HG03196 (cell line): ENCODE measurements around the gene TOMM22.

Experiments
- ATAC-seq: cut with Tn5 transposase; IDR thresholded peaks from one replicate; pipeline ENCODE4 v1.9.1; 2021; ENCODE audit not compliant: unreplicated experiment

TOMM22 gene

DNA sequence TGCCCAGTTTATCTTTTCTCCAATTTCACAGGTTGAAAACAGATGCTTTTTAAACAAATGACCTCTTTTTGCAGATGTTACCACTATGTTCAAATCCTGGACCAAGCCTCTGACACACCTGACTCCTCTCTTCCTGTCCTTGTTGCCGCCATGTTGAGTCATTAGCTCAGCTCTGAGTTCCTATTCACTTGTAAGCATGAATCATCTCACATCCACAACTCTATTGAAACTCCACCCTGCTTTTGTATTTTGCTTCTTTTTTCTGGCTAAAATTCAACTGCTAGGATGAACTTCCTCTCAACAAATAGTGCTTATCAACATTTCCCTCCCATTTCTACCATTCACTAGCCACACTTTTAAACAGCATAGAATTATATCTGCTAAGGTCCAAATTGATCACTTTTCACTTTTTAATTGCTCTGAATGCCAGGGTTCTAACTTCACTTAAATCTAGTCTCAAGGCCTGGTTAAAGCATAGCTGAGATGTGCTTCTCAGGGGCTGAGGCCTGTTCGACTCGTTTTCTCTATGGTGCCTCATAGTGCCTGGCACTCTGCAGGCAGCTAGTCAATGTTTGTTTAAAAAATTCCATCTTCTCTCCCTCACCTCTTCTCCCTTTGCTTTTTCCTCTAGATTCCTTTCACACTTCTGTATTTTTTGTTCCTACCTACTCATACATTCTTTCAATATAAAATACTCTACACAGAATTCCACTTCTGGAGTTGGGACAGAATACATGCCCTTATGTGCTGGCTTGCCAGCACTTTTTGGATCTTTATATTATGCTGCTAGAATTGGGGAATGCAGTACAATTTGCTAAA is 15.1 kb downstream of the TOMM22 start:
- ATAC-seq: no peak

GRCh38 chr22:38697425-38698089 is 15.8 kb downstream of the TOMM22 start:
- no peak for ATAC-seq

DNA sequence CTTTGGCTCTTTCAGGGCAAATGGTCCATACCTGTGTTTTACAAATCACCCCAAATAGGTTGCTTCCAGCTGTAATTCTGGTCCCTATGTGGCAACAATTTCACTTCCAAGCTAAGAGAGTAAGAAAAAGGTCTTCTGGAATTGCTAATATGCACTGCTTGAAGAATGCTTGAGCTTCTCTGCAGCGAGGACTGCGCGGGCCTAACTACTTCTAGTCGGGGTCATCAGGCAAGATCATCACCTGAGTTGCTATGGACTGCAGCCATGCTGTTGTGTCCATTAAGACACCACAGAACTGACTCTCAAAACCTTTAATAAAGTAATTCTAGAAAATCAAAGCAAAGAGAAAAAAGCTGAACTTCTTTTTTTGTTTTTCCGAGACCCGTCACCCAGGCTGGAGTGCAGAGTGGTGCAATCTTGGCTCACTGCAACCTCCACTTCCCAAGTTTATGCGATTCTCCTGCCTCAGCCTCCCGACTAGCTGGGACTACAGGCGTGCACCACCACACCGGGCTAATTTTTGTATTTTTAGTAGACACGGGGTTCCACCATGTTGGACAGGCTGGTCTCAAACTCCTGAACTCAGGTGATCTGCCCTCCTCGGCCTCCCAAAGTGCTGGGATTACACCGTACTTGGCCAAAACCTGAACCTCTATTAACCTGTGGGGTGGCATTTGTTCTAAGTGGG is 16.8 kb downstream of the TOMM22 start:
- ATAC-seq: no peak

GRCh38 chr22:38699143-38699542 is 17.4 kb downstream of the TOMM22 start:
- ATAC-seq: no peak

- no peak for ATAC-seq
Observed at GRCh38 chr22:38699784-38700183, 18.0 kb downstream of the TOMM22 start.

- peak; percentile 26 for ATAC-seq
Observed at GRCh38 chr22:38700270-38700788, 18.6 kb downstream of the TOMM22 start.

DNA sequence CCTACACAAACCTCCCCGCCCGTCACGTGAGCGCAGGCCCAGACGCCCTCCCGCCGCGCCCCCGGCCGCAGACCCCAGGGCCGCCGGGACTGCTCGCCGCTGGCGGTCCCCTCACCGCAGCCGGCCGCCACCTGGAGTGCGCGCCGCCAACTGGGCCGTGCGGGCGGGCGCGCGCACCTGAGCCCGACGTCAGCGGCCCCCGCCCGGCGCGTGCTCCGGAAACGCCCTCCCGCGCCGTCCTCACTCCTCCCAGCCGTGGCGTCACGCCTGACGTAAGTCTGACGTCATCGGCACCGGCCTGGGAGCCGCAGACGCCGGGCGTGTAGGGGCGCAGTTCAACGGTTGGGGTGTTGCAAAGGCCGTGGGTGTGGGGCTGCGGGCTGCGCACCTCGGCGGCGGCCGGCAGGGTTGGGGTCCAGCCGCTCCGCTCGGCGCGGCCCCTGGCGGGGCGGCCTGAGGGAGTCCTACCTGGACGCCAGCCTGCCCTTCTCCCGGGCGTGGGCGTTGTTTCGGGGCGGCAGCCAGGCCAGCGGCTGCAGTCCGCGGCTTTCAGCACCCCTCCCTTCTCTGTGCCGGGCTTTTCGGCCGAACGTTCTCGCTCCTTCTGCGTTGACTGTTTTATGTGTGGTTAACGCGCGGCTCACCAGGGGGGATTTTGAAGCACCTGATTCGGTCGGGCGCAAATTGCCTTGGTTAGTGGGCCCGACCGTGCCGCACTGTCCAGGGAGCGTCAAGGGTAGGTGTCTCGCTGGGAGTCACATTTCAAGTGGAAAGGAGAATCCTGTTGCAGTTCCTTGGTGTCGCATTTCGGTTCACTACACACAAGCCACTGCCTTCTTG is 19.3 kb downstream of the TOMM22 start, which contains the start of gene JOSD1:
TSS of gene JOSD1 (minus strand) at position 155 of the 840 bp plus-strand sequence. CDS start 956 bp downstream, outside the sequence.
- peak; percentile 34 for ATAC-seq

- no peak for ATAC-seq
Observed at GRCh38 chr22:38704654-38705234, 23.0 kb downstream of the TOMM22 start.

DNA sequence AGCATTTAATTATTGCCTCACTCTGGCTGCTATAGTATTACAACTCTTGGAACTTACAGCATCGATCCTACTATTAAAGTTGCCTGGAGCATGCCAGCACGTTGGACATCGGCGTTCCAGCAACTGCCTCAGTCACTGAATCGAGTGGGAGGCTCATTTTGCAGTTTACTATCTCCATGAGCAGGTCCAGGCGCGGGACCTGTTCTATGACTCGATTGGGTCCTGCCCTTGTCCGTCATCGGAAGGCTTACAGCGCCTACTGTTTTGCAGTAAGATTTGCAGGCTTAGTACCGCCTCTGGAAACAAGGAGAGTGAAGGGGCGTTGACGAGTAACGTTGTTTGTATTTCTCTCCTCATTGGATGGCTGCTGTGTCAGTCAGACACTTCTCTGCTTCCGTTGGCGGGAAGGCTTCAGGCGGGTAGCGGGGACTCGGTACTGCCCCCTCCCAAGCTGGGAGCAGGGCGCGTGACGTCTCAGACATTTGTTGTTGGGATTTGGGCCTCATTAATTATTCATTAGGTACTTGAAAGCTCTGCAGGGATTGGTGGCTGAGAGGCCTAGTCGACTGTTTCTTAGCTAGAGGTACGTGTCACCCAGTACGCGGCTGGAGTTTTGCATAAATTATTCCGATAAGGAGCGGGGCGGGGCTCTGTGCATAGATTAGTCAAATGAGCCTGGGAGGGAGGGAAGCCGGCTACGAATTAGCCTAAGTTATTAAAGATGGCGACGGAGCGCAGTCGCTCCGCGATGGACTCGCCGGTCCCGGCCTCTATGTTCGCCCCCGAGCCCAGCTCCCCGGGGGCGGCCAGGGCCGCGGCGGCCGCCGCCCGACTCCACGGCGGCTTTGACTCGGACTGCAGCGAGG is 23.7 kb downstream of the TOMM22 start, which contains the start of gene GTPBP1:
TSS of gene GTPBP1 (plus strand) at position 710 of the 866 bp plus-strand sequence. CDS start at position 722, 12 bp downstream.
- peak; percentile 65 for ATAC-seq

DNA sequence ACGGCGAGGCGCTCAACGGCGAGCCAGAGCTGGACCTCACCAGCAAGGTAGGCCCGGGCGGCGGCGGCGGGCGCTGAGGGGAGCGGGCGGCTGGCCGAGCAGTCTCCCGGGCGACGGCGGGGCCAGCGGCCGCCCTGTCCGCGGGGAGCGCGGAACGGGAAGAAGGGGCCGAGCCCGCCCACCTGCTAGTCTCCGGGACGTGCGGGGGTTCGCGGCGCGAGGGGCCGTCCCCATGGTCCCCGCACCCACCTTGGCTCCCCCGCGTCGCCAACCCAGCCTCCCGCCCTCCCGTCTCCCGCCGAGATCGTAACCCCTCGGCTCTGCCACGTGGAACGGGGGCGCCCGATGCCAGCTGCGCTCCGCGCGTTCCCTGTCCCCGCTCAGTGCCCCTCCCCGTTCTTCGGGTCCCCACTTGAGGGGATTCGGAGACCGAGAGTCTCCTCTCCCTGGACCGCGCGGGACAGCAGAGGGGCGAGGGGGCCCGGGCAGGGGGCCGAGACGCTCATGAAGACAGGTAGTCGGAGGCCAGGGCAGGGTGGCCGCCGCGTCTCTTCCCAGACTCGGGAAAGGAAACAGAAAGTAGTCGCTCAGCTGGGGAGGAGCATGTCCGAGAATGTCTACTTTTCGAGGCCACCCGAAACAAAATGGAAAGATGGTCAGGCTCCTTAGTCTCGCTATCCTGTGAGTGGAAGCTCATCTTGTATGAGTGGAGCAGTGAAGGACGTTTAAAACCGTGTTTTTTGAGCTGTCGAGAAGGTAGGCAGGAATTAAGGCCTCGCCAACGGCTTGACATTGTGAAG is 24.5 kb downstream of the TOMM22 start:
- peak; percentile 3 for ATAC-seq

GRCh38 chr22:38706901-38707195 is 25.1 kb downstream of the TOMM22 start:
- ATAC-seq: no peak

- no peak for ATAC-seq
Observed at GRCh38 chr22:38707346-38707745, 25.6 kb downstream of the TOMM22 start.

DNA sequence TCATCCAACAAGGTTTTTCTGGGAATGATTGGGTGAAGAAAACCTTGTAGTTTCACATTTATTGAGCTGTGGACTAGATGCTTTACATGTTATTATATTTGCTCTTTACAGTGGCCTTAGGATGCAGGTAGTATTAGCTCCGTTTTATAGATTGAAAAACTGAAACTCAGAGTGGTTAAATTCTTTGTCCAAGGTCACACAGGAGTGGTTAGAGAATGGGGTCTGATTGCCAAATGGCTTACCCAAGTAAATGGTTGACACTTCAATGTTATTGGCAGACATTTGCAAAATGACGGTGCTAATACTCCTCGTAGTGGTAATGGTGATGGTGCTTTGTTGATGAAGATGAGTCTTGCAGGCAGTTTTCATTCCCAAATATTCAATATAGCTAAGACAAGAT is 26.2 kb downstream of the TOMM22 start:
- ATAC-seq: no peak

- no peak for ATAC-seq
Observed at GRCh38 chr22:38709306-38709705, 27.5 kb downstream of the TOMM22 start.

DNA sequence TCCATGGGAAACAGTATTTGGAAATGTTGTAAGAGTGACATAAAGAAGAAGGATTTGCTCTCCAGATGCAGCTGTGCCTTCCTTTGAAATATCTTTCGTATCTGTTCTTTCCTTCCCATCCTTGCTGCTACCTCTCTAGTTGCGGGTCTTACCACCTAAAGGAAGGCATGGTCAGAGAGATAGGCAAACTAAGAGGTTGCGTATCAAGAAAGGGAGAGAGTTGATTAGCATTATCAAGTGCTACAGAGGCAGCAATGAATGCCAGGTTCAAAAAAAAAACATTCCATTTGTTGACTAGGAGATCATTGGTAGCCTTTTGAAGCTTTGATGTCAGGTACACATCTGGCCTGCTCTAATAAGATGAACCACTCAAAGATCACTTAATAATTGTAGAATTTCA is 28.6 kb downstream of the TOMM22 start:
- no peak for ATAC-seq

GRCh38 chr22:38710866-38711265 is 29.1 kb downstream of the TOMM22 start:
- ATAC-seq: no peak

- no peak for ATAC-seq
Observed at GRCh38 chr22:38712486-38713207, 30.9 kb downstream of the TOMM22 start.

DNA sequence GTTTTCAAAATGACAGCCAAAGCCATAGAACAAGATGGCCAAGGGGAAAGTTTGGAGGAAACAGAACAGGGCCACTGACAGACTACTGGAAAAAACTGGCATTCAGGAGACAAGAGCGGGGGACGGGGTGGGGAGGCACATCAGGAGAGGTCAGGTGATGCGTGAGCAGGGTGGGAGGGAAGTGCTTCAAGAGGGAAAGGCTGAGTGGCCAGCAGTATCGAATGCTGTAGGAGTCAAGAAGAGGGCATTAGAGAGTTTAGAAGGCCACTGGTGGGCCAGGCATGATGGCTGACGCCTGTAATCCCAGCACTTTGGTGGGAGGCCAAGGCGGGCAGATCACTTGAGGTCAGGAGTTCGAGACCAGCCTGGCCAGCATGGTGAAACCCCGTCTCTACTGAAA is 32.2 kb downstream of the TOMM22 start:
- ATAC-seq: no peak
